BLaER1 (cell line): ENCODE results near the gene PLA2G4B.
"Not testable (repeated sequence)": the region's sequence is repeated elsewhere in the genome, so short reads cannot be mapped to it uniquely, and the experiment has no call there.

Experiments
- H3K27ac ChIP-seq: shearing (Covaris generic); formaldehyde crosslinking; 2 replicates; pipeline ENCODE4 v1.8.1; 2022
- H3K27me3 ChIP-seq: shearing (Covaris generic); formaldehyde crosslinking; 2 replicates; pipeline ENCODE4 v1.8.1; 2022
- H3K36me3 ChIP-seq: shearing (Covaris generic); formaldehyde crosslinking; 2 replicates; pipeline ENCODE4 v1.8.1; 2022
- H3K4me1 ChIP-seq: shearing (Covaris generic); formaldehyde crosslinking; 2 replicates; pipeline ENCODE4 v1.8.1; 2022
- H3K4me2 ChIP-seq: shearing (Covaris generic); formaldehyde crosslinking; 2 replicates; pipeline ENCODE4 v1.8.1; 2022
- H3K4me3 ChIP-seq: shearing (Covaris generic); formaldehyde crosslinking; 2 replicates; pipeline ENCODE4 v1.8.1; 2022
- H3K9ac ChIP-seq: shearing (Covaris generic); formaldehyde crosslinking; 2 replicates; pipeline ENCODE4 v1.8.1; 2022
- H3K9me3 ChIP-seq: shearing (Covaris generic); formaldehyde crosslinking; 2 replicates; pipeline ENCODE4 v1.8.1; 2022
- H4K20me1 ChIP-seq: shearing (Covaris generic); formaldehyde crosslinking; 2 replicates; pipeline ENCODE4 v1.8.1; 2022
- Cebpa-rat ChIP-seq: shearing (Covaris generic); IDR thresholded peaks from 2 replicates; pipeline ENCODE4 v1.8.1; 2022

The PLA2G4B gene

GRCh38 chr15:41824062-41824745 is 14.4 kb upstream of the PLA2G4B start:
- Histone ChIP-seq H3K27ac (no peak overlapping the region), H3K27me3 (peaks cover 5% of the 10 kb centered on the region; the same call in 1 of the 2 replicates), H3K4me1 (peaks cover 14% of the 10 kb centered on the region), H3K36me3 (peaks cover 73% of the 10 kb centered on the region), H3K9ac (no peak overlapping the region), H3K9me3 (no peaks in the 10 kb centered on the region), H3K4me2 (no peak overlapping the region), H3K4me3 (no peak overlapping the region), H4K20me1 (peaks cover 6% of the 10 kb centered on the region; the same call in 1 of the 2 replicates)
- TF ChIP-seq Cebpa-rat, result no peak

GRCh38 chr15:41825145-41825544 is 13.5 kb upstream of the PLA2G4B start:
- Histone ChIP-seq H3K4me3 (no peak overlapping the region), H3K9me3 (no peaks in the 10 kb centered on the region), H3K9ac (no peak overlapping the region), H3K27me3 (peaks cover 5% of the 10 kb centered on the region; the same call in 1 of the 2 replicates), H3K36me3 (peaks cover 67% of the 10 kb centered on the region), H3K4me2 (no peak overlapping the region), H3K27ac (no peak overlapping the region), H4K20me1 (peaks cover 13% of the 10 kb centered on the region), H3K4me1 (peaks cover 23% of the 10 kb centered on the region)
- no peak for TF ChIP-seq Cebpa-rat

DNA sequence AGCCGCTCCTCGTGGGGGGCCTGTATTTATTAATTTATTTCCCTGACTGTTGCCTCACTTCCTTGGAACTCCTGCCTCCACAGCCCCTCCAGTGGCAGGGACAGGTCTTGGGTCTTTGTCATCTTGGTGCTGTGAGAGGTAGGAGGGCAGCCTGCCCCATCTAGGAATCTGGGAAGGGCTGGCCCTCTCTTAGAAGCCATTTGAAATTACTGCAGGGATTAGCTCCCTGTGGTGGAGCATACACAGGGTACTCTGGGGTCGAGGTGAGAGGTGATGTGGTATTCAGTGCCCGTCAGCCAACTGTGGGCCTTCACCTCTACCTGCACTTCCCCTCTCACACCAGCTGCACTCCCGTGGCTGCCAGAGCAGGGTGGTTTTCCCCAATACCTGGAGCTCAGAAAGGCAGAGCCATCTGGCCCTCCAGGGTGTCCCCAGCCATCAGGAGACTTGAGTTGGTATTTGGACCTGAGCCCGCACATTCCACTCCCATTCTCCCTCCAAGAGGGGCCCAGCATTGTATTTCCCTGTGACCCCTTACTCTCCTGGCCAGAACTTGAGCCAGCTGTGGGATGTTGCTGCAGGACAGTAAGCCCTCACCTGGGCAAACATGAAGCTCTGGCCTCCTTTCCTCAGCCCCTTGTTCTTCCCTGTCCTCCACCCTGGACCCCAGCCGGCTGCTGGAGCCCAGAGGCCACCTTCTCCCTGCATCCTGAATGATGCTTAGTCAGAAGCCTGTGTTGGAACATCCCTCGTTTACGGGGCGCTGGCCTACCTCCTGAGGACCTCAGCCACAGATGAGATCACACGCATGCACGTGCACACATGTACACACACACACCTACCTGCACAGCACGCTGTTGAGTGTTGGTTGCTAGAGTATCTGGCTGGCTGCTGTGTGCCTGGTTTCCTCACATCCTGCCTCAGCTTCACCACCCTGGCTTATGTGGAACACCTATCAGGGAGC is 12.8 kb upstream of the PLA2G4B start:
- Histone ChIP-seq H3K27me3 (peaks cover 5% of the 10 kb centered on the region; the same call in 1 of the 2 replicates), H3K36me3 (peaks cover 67% of the 10 kb centered on the region), H4K20me1 (peaks cover 20% of the 10 kb centered on the region), H3K4me3 (no peak overlapping the region), H3K4me2 (no peak overlapping the region), H3K4me1 (peaks cover 31% of the 10 kb centered on the region), H3K9ac (no peak overlapping the region), H3K9me3 (no peaks in the 10 kb centered on the region), H3K27ac (no peak overlapping the region)
- TF ChIP-seq Cebpa-rat, result no peak

DNA sequence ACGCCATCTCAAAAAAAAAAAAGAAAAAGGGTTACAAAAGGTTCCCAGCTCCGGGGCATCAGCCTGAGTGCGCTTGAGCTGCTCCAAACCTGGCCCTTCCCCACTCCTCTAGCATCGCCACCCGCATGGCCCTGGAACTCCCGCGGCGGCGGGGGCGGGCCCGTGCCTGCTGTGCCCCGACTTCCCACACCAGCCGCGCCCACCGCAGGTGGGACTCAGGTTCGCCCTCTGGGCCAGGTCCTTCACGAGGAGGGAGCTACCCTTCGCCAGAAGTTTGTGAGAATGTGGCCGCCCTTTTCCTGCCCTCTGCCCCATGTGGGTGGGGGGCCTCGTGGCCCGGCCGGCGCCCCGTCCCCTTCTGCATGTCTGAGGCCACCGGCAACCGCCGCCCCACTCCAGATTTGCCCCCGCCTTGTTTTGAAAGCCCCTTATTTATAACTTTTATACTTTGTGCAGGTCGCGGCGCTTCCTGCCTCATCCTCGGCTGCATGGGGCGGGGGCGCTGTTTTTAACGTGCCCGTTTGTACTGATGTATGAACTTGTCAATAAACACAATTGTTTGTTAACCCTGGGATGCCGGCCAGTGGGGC is 11.3 kb upstream of the PLA2G4B start:
- Histone ChIP-seq H4K20me1 (peaks cover 33% of the 10 kb centered on the region), H3K9ac (peak overlapping the region; percentile 74)
- no peak for TF ChIP-seq Cebpa-rat

DNA sequence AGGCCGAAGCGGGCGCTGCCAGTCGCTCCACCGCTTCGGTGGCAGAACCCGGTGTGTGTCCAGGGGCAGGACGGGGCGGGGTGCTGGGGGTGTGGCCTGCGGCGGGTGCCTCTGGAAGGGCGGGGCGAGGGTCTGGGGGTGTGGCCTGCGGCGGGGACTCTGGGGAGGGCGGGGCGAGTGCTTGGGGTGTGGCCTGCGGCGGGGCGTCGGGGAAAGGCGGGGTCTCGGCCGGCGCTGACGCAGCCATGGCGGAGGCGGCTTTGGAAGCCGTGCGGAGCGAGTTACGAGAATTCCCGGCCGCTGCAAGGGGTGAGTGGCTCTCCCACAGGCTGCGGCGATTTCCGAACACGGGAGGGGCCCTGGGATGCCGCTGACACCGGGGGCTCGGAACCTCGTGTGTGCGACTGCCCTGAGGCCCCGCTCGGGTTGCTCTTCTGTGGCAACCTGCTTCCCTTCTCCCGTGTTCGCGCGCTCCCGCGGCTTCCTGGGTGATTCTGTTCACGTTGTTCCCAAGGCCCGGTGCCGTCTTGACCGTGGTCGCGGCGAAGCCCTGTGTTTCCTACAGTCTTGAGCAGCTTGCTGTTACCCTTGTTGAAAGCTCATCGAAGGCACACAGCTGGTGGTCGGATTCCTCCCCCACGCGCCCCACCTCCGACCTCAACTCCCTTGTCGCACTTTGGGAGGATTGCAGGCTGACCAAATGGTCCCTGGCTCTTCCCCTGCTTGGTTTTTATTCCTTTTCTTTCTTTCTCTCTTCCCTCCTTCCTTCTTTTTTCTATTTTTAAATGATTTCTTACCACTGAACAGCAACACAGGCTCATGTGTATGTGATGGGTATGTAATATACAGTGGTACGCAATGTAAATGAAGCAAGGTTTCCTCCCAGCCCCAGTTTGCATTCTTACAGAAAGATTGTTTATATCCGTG is 10.5 kb upstream of the PLA2G4B start, which contains the start of gene JMJD7:
Gene JMJD7, plus strand, starts transcription at position 213 of the 927 bp plus-strand sequence. Its CDS starts 33 bp downstream, at position 246.
- peak within 1 kb of the TSS; percentile 81 for H3K9ac ChIP-seq
- TF ChIP-seq Cebpa-rat, result no peak
- H3K9me3 ChIP-seq, result no peaks in the 10 kb centered on the region
- H3K4me2 ChIP-seq, result peak within 1 kb of the TSS; percentile 100
- H3K27me3 ChIP-seq, result peaks cover 5% of the 10 kb centered on the region; the same call in 1 of the 2 replicates
- H3K36me3 ChIP-seq, result peaks cover 48% of the 10 kb centered on the region
- peaks cover 53% of the 10 kb centered on the region for H3K4me1 ChIP-seq
- H4K20me1 ChIP-seq, result peaks cover 34% of the 10 kb centered on the region
- peak within 1 kb of the TSS; percentile 69; the same call in 1 of the 2 replicates for H3K27ac ChIP-seq
- H3K4me3 ChIP-seq, result peak within 1 kb of the TSS; percentile 79

More for the DNA sequence above, 11.3 kb upstream of the PLA2G4B start:
- H3K9me3 ChIP-seq, result no peaks in the 10 kb centered on the region
- peaks cover 56% of the 10 kb centered on the region for H3K36me3 ChIP-seq
- H3K27me3 ChIP-seq, result peaks cover 5% of the 10 kb centered on the region; the same call in 1 of the 2 replicates
- peak overlapping the region; percentile 100 for H3K4me2 ChIP-seq
- H3K4me3 ChIP-seq, result peak overlapping the region; percentile 79
- H3K4me1 ChIP-seq, result peaks cover 46% of the 10 kb centered on the region
- 0 out of 2 replicates have a peak overlapping the region, but pooled peaks have one; percentile 30 for H3K27ac ChIP-seq

DNA sequence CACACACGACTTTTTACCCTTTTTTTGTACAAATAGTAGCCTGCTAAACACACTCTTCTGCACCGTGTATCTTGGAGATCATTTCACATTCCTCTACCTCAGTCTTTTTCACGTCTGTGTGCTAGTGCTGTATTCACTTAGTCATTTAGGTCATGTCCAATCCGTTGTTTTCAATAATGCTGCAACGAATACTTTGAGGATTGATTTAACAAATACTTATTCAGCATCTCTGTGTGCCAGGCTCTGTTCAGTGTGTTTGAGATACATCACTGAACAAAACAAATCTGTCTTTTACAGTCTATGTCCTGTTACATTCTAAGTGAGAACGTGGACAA is 9.9 kb upstream of the PLA2G4B start:
- H3K27ac ChIP-seq, result no peak overlapping the region
- H3K9ac ChIP-seq, result peak overlapping the region; percentile 81

GRCh38 chr15:41829959-41830646 is 8.5 kb upstream of the PLA2G4B start:
- no peak for TF ChIP-seq Cebpa-rat
- Histone ChIP-seq H3K9ac (no peak overlapping the region), H3K4me3 (no peak overlapping the region), H3K9me3 (no peaks in the 10 kb centered on the region), H3K4me1 (peaks cover 73% of the 10 kb centered on the region), H4K20me1 (peaks cover 47% of the 10 kb centered on the region), H3K27me3 (peaks cover 5% of the 10 kb centered on the region; the same call in 1 of the 2 replicates), H3K4me2 (peak overlapping the region; percentile 100), H3K27ac (no peak overlapping the region), H3K36me3 (peaks cover 29% of the 10 kb centered on the region)

More for the DNA sequence above, 9.9 kb upstream of the PLA2G4B start:
- TF ChIP-seq Cebpa-rat, result no peak
- Histone ChIP-seq H3K27me3 (peaks cover 5% of the 10 kb centered on the region; the same call in 1 of the 2 replicates), H3K36me3 (peaks cover 42% of the 10 kb centered on the region), H3K4me3 (peak overlapping the region; percentile 79), H3K4me1 (peaks cover 60% of the 10 kb centered on the region), H3K9me3 (no peaks in the 10 kb centered on the region), H4K20me1 (peaks cover 34% of the 10 kb centered on the region), H3K4me2 (peak overlapping the region; percentile 100)

GRCh38 chr15:41831291-41831690 is 7.4 kb upstream of the PLA2G4B start:
- peaks cover 21% of the 10 kb centered on the region; the same call in 1 of the 2 replicates for H3K36me3 ChIP-seq
- H3K4me3 ChIP-seq, H3K27me3 ChIP-seq, H3K9me3 ChIP-seq: not testable (repeated sequence)
- H3K9ac ChIP-seq, result peak overlapping the region; percentile 23; the same call in 1 of the 2 replicates
- H4K20me1 ChIP-seq, result peaks cover 58% of the 10 kb centered on the region
- H3K4me1 ChIP-seq, result peaks cover 85% of the 10 kb centered on the region
- H3K27ac ChIP-seq, result peak overlapping the region; percentile 57
- peak overlapping the region; percentile 100 for H3K4me2 ChIP-seq
